ENCODE results near the gene OGA. TPM values are rescaled to one million over a fixed set of nuclear protein-coding genes. Genes with fewer than 3 reads are reported as not detected.
A peak's percentile ranks its signal among the peaks of the same experiment; 100 is the strongest.
"Not testable (repeated sequence)": the region's sequence is repeated elsewhere in the genome, so short reads cannot be mapped to it uniquely, and the experiment has no call there.

The OGA gene
- polyA plus RNA-seq, 10 donors: 59.9 to 151 (median 84.0) TPM

GRCh38 chr10:101814466-101815071 lies 3.7 kb downstream of the OGA start:
- DNase-seq: no peak

GRCh38 chr10:101812606-101813005 lies 5.6 kb downstream of the OGA start:
- no peak for DNase-seq

GRCh38 chr10:101807158-101807557 lies 11.1 kb downstream of the OGA start:
- DNase-seq: no peak

- DNase-seq: no peak
These were observed 14.7 kb downstream of the OGA start for GRCh38 chr10:101803511-101803910.

DNA sequence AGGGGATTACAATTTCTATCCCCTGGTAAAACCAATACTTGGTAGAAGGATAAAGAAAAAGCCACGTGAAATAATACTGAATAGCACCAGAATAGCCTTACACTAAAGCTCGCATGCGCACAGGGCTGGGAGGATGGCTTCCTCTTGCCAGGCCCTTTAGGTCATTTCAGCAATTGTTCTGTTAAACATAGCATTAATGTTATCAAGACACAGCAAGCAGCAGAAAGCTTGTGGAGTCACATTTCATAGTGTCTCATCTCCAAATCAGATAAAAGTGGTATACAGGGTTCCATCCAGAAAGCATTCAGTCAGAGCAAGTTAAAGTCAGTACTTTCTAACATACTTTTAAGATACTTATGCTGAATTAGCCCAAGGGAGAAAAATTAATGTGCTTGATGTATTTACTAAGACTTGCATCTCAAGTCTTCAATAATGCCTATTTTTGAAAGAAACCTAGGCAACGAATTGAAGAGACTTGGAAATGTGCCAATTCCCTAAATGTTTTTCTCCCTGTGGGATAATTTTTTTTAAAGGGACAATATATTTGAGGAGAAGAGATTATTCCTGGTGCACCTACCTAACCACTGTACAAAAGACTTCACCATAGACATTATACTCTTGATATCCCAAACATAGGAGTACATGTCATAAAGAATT lies 20.7 kb downstream of the OGA start:
- DNase-seq: no peak

DNA sequence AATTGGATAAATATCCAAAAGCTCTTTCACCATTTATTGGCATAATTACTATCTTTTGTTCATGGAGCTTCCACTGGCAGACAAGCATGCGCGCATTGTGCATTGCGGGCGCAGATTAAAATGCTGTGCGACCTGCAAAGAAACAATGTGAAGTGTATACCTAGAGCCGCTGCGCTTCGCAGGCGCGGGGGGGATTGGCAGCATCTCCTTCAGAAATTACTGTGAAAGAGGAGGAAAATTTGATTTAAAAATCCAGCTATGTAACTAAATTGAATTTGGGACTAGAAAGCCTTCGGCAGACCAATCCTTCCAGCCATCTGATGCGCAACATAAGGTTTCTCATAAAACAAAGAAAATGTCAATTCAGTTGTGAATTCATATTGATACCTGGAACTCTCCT lies 24.7 kb downstream of the OGA start:
- DNase-seq: no peak

- no peak for DNase-seq
These were observed 28.6 kb downstream of the OGA start for GRCh38 chr10:101789686-101790085.

DNA sequence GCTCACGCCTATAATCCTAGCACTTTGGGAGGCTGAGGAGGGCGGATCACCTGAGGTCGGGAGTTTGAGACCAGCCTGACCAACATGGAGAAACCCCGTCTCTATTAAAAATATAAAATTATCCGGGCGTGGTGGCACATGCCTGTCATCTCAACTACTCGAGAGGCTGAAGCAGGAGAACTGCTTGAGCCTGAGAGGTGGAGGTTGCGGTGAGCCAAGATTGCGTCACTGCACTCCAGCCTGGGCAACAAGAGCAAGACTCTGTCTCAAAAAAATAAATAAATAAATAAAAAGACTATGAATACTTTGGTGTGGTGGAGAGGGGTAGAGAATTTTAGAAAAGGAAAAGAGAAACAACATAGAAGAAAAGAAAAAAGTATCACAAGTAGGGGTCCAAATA lies 29.0 kb downstream of the OGA start:
- DNase-seq: not testable (repeated sequence)

- no peak for DNase-seq
These were observed 32.4 kb downstream of the OGA start for GRCh38 chr10:101785801-101786200.

- no peak for DNase-seq
These were observed 33.7 kb downstream of the OGA start for GRCh38 chr10:101784558-101784957.

DNA sequence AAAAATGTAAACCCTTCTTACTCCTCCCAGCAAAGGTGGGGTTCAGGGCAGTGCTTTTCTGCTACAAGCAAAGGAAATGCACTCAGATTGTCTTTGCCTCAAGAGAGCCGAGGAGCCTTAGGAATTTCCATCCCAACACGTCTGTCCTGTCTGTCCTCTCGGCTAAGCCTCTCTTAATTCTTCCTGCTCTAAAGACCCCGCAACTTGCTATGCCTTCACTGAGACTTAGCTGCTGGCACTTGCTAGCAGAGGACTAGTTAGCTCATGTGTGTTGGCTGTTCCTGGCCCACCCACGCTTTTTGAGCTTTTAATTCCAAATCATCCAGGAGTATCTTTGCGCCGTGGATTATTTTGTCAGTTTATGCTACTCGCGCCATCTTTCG lies 34.5 kb downstream of the OGA start:
- DNase-seq: no peak

DNA sequence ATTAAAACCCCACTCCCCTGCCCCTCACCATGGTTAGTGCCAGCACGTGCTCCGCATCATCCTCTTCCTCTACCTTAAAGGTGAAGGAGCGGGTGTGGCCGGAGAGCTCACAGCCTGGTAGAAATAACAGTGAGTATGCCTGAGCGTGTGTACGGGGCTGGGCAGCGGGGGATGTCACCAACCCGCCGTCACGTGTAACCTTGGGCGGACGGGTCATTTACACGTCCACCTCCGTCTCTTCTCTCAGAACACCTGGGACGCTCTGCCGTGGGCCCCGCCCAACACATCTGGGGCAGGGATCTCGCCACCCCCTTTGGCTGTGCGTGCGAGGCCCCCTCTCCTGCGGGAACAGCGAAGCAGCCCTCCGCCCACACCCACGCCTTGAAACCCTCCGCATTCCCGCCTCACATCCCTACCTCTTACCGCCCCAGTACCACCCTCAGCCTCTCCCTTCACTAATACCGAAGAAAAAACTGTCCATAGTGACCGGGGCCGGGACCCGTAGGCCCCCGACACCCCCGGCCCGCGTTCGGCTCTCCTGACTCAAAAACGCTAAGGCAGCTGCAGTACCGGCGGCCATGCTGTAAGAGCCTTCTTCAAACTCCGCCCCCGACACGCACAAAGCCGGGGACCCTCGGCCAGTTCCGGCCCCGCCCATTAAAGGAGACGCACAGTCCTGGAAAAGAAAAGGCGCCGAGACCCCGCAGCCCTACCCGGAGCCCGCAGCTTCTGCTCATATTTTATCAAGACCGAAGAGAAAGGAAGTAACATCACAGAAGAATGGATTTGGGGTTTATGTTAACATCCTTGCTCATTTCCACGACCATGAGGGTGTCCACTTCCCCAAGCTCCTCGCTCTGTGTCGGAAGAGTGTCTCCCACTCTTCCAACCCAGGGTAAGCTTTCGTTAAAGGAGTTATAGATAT lies 35.2 kb downstream of the OGA start, which contains the start of gene NPM3:
Gene NPM3 (minus strand): TSS at position 636 of the 925 bp plus-strand sequence. CDS start 56 bp downstream, at position 580.
- peak; percentile 75 to 95 (median 88) for DNase-seq

DNA sequence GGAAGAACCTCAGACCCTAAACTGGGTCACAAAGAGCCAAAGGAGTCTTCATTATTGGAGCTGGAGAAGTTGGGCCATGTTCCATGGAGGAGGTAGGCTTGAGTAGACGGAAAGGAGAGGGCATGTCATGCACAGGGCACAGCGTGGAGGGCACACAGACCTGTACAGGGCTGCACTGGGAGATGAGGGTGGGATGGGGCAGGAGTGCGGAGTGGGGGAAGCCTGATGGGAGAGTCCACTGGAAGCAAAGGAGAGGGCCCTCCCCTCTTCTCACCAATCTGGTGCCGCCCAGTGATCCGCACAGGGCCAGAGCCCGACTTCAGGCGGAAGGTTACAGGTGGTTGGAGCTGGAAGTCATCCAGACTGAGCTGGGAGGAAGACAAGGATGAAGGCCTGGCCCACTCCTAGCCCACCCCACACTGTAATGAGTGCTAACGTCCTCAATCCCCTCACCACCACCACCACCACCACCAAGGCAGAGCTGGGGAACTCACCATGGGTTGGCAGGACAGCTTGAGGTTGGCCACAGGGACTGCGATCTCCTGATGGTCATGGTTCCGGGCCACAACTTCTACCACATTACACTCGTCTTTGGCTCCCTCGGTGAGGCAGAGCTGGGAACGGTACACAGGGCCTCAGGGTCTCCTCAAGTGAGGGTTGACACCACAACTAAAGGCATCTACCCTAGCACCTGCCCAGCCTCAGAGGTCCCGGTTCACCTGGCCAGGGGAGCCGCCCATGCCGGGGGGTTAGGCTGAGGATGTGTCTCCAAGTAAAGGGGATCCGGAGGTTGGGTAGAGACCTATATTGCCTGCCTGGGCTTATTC lies 36.0 kb downstream of the OGA start:
- DNase-seq: no peak

DNA sequence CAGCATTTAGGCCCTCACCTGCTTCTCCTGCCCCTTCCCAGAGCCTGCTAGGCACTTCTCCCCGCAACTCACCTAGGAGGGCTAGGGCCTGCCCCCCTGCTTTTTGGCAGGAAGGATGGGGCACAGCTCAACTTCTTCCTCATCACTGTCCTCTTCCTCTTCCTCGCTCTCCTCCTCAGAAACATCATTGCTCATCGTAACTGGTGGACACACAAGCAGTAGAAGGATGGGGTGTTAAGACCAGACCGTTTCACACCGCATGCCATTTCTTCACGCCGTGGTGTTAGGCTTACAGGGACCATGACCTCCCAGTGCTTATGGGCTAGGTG lies 36.6 kb downstream of the OGA start:
- no peak for DNase-seq

GRCh38 chr10:101780818-101781654 lies 37.2 kb downstream of the OGA start:
- DNase-seq: peak; percentile 31 to 56 (median 46)

- DNase-seq: no peak
These were observed 37.9 kb downstream of the OGA start for GRCh38 chr10:101780187-101780817.

- DNase-seq: peak; percentile 42 to 83 (median 62)
These were observed 38.6 kb downstream of the OGA start for GRCh38 chr10:101779544-101780186.

GRCh38 chr10:101778781-101779543 lies 39.3 kb downstream of the OGA start:
- peak in 1 of 3 donors; percentile 63 for DNase-seq

Measured in muscle of back (tissue), 11 donors.